ENCODE results near the gene NKAIN1.
"Not testable (repeated sequence)": the region's sequence is repeated elsewhere in the genome, so short reads cannot be mapped to it uniquely, and the experiment has no call there.

- not testable (repeated sequence) for TF ChIP-seq CTCF, POLR2A (IDR thresholded peaks at IDR 0.05)
Observed at GRCh38 chr1:31282426-31282825, 42.7 kb upstream of the NKAIN1 start.

Data from ovary (tissue), 3 donors.